Measurements from ENCODE around the gene FBXO34. TPM values are rescaled to one million over a fixed set of nuclear protein-coding genes. Genes with fewer than 3 reads are reported as not detected.
A peak's percentile ranks its signal among the peaks of the same experiment; 100 is the strongest.

FBXO34 gene
- total and polyA plus RNA-seq, 9 of the 15 experiments (the other 6 are each of a cell fraction or from before 2014, with no cell fraction given): 6.3 to 24.9 (median 16.2) TPM

DNA sequence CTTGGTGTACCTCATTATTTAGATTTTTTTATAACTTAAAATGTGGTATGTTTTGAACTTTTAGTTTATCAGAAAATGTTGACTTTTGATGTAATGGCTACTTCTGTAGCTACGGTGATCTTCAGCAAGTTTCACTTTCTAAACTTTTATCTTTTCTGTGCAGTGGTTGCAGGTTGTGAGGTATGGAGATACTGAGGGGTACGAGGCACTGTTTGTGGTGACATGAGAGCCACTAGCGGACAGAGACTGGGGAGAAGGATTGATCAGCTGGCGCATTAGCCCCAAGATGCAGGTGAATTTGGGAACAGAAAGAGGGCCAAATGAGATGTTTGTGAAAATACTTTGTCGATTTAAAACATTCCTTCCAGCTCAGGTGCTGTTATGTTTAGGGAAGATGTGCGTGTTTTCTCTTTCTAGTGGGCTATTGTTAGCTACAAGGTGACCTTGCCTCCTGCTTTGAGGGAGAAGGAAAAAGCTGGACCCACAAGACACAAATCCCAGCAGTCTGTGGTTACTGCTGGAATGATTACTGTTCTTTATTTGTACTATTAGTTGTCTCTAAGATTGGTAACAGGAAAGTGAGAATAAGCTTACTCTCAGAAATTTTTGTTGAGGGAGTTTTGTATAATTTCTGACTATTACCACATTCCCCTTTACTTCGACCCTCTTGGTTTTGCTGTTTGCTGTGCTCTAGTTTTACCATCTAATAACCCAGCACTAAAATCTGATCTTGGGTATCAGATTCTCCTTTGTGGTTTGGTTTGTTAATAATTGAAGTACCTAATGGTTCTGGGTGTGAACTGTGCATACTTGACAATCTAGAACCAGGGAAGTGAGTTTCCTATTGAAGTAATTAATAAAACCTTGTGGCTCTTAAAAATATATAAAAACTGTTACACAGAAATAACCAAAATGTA is 61.7 kb downstream of the FBXO34 start:
- CTCF ChIA-PET (ENCODE audit: low intra/inter-chr PET ratio): no interaction called here
- BruUV-seq (replicated peaks): no TSS peak
- ATAC-seq (peak; percentile 84), FAIRE-seq (peak; percentile 75), DNase-seq (ENCODE audit: extremely low read depth in 1 of 4, low spot score in 3 of 4) (peak in 2 of 4 experiments; percentile 27 to 47)
- peaks cover 0 to 7% of the 10 kb centered on the region in 2 experiments; a peak in 4 of 5 replicates for H3K4me1 ChIP-seq (replicated peaks in 1 of 2; ENCODE audit: control insufficient read depth in 2 of 2, insufficient read depth in 2 of 2, low read length in 2 of 2)
- no peak overlapping the region for H2AFZ ChIP-seq (ENCODE audit: low read depth, low read length)
- POLR2A ChIA-PET: interaction anchor here (0.6 to 1.3 kb wide), 4 partner anchors 14 to 1007 kb away, joined by 3 to 5 read pairs (median 4); no protein-coding TSS in a partner anchor
- H3K4me3 ChIP-seq: no peak overlapping the region
- intact Hi-C loops (cut with micrococcal nuclease) (loop anchor here (2.0 kb wide), 1 partner anchor 58 kb away; no protein-coding TSS in a partner anchor), in situ Hi-C loops (cut with MboI) (no loop called here)
- H3K27me3 ChIP-seq (ENCODE audit: control insufficient read depth in 2 of 2, insufficient read depth in 2 of 2, low read length in 2 of 2): no peaks in the 10 kb centered on the region
- no peak overlapping the region for H3K27ac ChIP-seq (ENCODE audit: extremely low read depth, low read depth, low read length)
- 25% methylated on average over 7 of the region's 7 CpGs for WGBS (ENCODE audit: insufficient coverage, low coverage, missing lambda C conversion rate)
- H3K36me3 ChIP-seq (ENCODE audit: control insufficient read depth, insufficient read depth, low read length): peaks cover 3% of the 10 kb centered on the region; the same call in 1 of the 3 replicates
- no peaks in the 10 kb centered on the region for H3K9me3 ChIP-seq (replicated peaks; ENCODE audit: control insufficient read depth, insufficient read depth, low read depth, low read length)
- H4K20me1 ChIP-seq (replicated peaks; ENCODE audit: control insufficient read depth, insufficient read depth, low read length): 0 out of 2 replicates have a peak, but pooled peaks cover 4% of the 10 kb centered on the region
- no peaks in the 10 kb centered on the region for H3K9me1 ChIP-seq (ENCODE audit: control insufficient read depth, insufficient read depth, low read length)
- H3K4me2 ChIP-seq (ENCODE audit: insufficient read depth, low read length): peak overlapping the region; percentile 53; the same call in 1 of the 2 replicates
- no peak overlapping the region for H3K9ac ChIP-seq (ENCODE audit: insufficient read depth in 1 of 2, low read depth in 2 of 2, low read length in 2 of 2)
- peaks cover 61% of the 10 kb centered on the region for H3K79me2 ChIP-seq (ENCODE audit: control insufficient read depth, insufficient read depth, low read length)
- TF ChIP-seq CTBP1 (IDR thresholded peaks at IDR 0.05; ENCODE audit: borderline replicate concordance) (peak; percentile 10; the same call in 1 of the 2 replicates), LCOR (CRISPR knock-in tag; IDR thresholded peaks at IDR 0.05) (no peak), ZNF146 (CRISPR knock-in tag; IDR thresholded peaks at IDR 0.05; ENCODE audit: unreplicated experiment) (no peak), ZNF584 (CRISPR knock-in tag; IDR thresholded peaks at IDR 0.05; ENCODE audit: low read depth) (no peak), U2AF2 (optimal IDR thresholded peaks at IDR 0.05; ENCODE audit: low read depth, low read length) (no peak), HMGN3 (IDR thresholded peaks at IDR 0.05; ENCODE audit: borderline replicate concordance, extremely low read depth, insufficient read length, low read depth, low read length) (no peak), TAF7 (tag; IDR thresholded peaks at IDR 0.05) (no peak), RAD21 (CRISPR knock-in tag; conservative IDR thresholded peaks at IDR 0.05 in 1 of 2, IDR thresholded peaks at IDR 0.05 in 1 of 2) (0 out of 4 replicates have a peak, but pooled peaks of 1 of the 2 experiments have one; percentile 3), ETV6 (IDR thresholded peaks at IDR 0.05; ENCODE audit: borderline replicate concordance in 1 of 2, low read depth in 2 of 2, low read length in 1 of 2) (no peak), ETV6 (CRISPR knock-in tag; IDR thresholded peaks at IDR 0.05; ENCODE audit: borderline replicate concordance) (no peak), ARNT (IDR thresholded peaks at IDR 0.05) (no peak), RFX1 (IDR thresholded peaks at IDR 0.05) (0 out of 2 replicates have a peak, but pooled peaks have one; percentile 11), ZNF75A (CRISPR knock-in tag; IDR thresholded peaks at IDR 0.05) (no peak), TCF3 (CRISPR knock-in tag; IDR thresholded peaks at IDR 0.05) (peak; percentile 78)
- TF ChIP-seq, protein P1, sequence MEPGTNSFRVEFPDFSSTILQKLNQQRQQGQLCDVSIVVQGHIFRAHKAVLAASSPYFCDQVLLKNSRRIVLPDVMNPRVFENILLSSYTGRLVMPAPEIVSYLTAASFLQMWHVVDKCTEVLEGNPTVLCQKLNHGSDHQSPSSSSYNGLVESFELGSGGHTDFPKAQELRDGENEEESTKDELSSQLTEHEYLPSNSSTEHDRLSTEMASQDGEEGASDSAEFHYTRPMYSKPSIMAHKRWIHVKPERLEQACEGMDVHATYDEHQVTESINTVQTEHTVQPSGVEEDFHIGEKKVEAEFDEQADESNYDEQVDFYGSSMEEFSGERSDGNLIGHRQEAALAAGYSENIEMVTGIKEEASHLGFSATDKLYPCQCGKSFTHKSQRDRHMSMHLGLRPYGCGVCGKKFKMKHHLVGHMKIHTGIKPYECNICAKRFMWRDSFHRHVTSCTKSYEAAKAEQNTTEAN (CRISPR knock-in tag; IDR thresholded peaks at IDR 0.05): no peak
- TF ChIP-seq, protein P2, sequence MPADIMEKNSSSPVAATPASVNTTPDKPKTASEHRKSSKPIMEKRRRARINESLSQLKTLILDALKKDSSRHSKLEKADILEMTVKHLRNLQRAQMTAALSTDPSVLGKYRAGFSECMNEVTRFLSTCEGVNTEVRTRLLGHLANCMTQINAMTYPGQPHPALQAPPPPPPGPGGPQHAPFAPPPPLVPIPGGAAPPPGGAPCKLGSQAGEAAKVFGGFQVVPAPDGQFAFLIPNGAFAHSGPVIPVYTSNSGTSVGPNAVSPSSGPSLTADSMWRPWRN (IDR thresholded peaks at IDR 0.05; ENCODE audit: low read depth): no peak
- TF ChIP-seq, protein P3, sequence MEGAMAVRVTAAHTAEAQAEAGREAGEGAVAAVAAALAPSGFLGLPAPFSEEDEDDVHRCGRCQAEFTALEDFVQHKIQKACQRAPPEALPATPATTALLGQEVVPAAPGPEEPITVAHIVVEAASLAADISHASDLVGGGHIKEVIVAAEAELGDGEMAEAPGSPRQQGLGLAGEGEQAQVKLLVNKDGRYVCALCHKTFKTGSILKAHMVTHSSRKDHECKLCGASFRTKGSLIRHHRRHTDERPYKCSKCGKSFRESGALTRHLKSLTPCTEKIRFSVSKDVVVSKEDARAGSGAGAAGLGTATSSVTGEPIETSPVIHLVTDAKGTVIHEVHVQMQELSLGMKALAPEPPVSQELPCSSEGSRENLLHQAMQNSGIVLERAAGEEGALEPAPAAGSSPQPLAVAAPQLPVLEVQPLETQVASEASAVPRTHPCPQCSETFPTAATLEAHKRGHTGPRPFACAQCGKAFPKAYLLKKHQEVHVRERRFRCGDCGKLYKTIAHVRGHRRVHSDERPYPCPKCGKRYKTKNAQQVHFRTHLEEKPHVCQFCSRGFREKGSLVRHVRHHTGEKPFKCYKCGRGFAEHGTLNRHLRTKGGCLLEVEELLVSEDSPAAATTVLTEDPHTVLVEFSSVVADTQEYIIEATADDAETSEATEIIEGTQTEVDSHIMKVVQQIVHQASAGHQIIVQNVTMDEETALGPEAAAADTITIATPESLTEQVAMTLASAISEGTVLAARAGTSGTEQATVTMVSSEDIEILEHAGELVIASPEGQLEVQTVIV (CRISPR knock-in tag; IDR thresholded peaks at IDR 0.05; ENCODE audit: borderline replicate concordance): no peak
